SKM-1 (cell line): ENCODE results near the gene GP2.

Experiments used
- DNase-seq: peaks from one replicate; lab custom pipeline; 2025; ENCODE audit not compliant: unreplicated experiment; lab: John Stamatoyannopoulos, UW

GP2 gene

GRCh38 chr16:20327444-20328041 lies at the start of gene GP2:
GP2 (minus strand) TSS chr16:20327513; CDS start chr16:20326431, 1,082 bp downstream.
- no peak for DNase-seq

- no peak for DNase-seq
Observed at GRCh38 chr16:20372701-20373100, 45.4 kb upstream of the GP2 start.

GRCh38 chr16:20369452-20370054 lies 42.2 kb upstream of the GP2 start:
- no peak for DNase-seq

GRCh38 chr16:20364051-20364450 lies 36.7 kb upstream of the GP2 start:
- DNase-seq: no peak

GRCh38 chr16:20363191-20363590 lies 35.9 kb upstream of the GP2 start:
- no peak for DNase-seq

- DNase-seq: no peak
Observed at GRCh38 chr16:20359997-20360396, 32.7 kb upstream of the GP2 start.

GRCh38 chr16:20355114-20355782 lies 27.9 kb upstream of the GP2 start:
- DNase-seq: no peak

- DNase-seq: no peak
Observed at GRCh38 chr16:20353379-20353778, 26.1 kb upstream of the GP2 start.

GRCh38 chr16:20352615-20353014 lies 25.3 kb upstream of the GP2 start, which contains the start of gene UMOD:
UMOD (minus strand) TSS chr16:20352715; CDS start chr16:20350737, 1,978 bp downstream.
- no peak for DNase-seq

GRCh38 chr16:20349615-20350014 lies 22.3 kb upstream of the GP2 start:
- no peak for DNase-seq

GRCh38 chr16:20348365-20349185 lies 21.3 kb upstream of the GP2 start:
- DNase-seq: no peak

- no peak for DNase-seq
Observed at GRCh38 chr16:20347666-20348364, 20.5 kb upstream of the GP2 start.

- DNase-seq: no peak
Observed at GRCh38 chr16:20344611-20345010, 17.3 kb upstream of the GP2 start.

- DNase-seq: no peak
Observed at GRCh38 chr16:20339744-20340143, 12.4 kb upstream of the GP2 start.

GRCh38 chr16:20336955-20337354 lies 9.6 kb upstream of the GP2 start:
- no peak for DNase-seq

GRCh38 chr16:20334396-20334795 lies 7.1 kb upstream of the GP2 start:
- no peak for DNase-seq

- no peak for DNase-seq
Observed at GRCh38 chr16:20333120-20333519, 5.8 kb upstream of the GP2 start.

GRCh38 chr16:20332411-20332810 lies 5.1 kb upstream of the GP2 start:
- DNase-seq: no peak

GRCh38 chr16:20331635-20332034 lies 4.3 kb upstream of the GP2 start:
- no peak for DNase-seq

- DNase-seq: no peak
Observed at GRCh38 chr16:20329392-20330138, 2.3 kb upstream of the GP2 start.
